ELF-1 (cell line): ENCODE data around the gene STK32B.
A peak's percentile ranks its signal among the peaks of the same experiment; 100 is the strongest.

Source experiments
- DNase-seq: peaks from one replicate; pipeline ENCODE4 v3.0.0-alpha.2; 2016; ENCODE audit warnings: low read depth, low spot score

The STK32B gene

GRCh38 chr4:5443976-5444802 lies 392.9 kb downstream of the STK32B start:
- peak; percentile 16 for DNase-seq

- DNase-seq = no peak
These were observed 393.7 kb downstream of the STK32B start for GRCh38 chr4:5444918-5445517.

- DNase-seq = no peak
These were observed 395.4 kb downstream of the STK32B start for GRCh38 chr4:5446595-5447226.

- DNase-seq = no peak
These were observed 396.5 kb downstream of the STK32B start for GRCh38 chr4:5447755-5448154.

- DNase-seq = no peak
These were observed 396.9 kb downstream of the STK32B start for GRCh38 chr4:5448221-5448620.

GRCh38 chr4:5451243-5451642 lies 400.0 kb downstream of the STK32B start:
- no peak for DNase-seq

GRCh38 chr4:5452156-5452555 lies 400.9 kb downstream of the STK32B start:
- no peak for DNase-seq

- DNase-seq = no peak
These were observed 403.8 kb downstream of the STK32B start for GRCh38 chr4:5455003-5455585.

- DNase-seq = no peak
These were observed 405.1 kb downstream of the STK32B start for GRCh38 chr4:5456296-5456845.

GRCh38 chr4:5458676-5459075 lies 407.4 kb downstream of the STK32B start:
- DNase-seq = no peak

- no peak for DNase-seq
These were observed 408.0 kb downstream of the STK32B start for GRCh38 chr4:5459236-5459635.

GRCh38 chr4:5460106-5460801 lies 409.0 kb downstream of the STK32B start:
- peak; percentile 36 for DNase-seq

- DNase-seq = no peak
These were observed 410.2 kb downstream of the STK32B start for GRCh38 chr4:5461477-5461876.

GRCh38 chr4:5462254-5462835 lies 411.1 kb downstream of the STK32B start:
- no peak for DNase-seq

- DNase-seq = no peak
These were observed 411.6 kb downstream of the STK32B start for GRCh38 chr4:5462896-5463295.

- no peak for DNase-seq
These were observed 412.1 kb downstream of the STK32B start for GRCh38 chr4:5463361-5463760.

- DNase-seq = no peak
These were observed 412.8 kb downstream of the STK32B start for GRCh38 chr4:5463936-5464650.

- no peak for DNase-seq
These were observed 414.2 kb downstream of the STK32B start for GRCh38 chr4:5465529-5465928.

GRCh38 chr4:5465956-5466355 lies 414.7 kb downstream of the STK32B start:
- no peak for DNase-seq

- no peak for DNase-seq
These were observed 415.8 kb downstream of the STK32B start for GRCh38 chr4:5467111-5467510.
